HL-60 (cell line): Measurements from ENCODE around the gene SCAI.
"Not testable (repeated sequence)": the region's sequence is repeated elsewhere in the genome, so short reads cannot be mapped to it uniquely, and the experiment has no call there.

Experiments used
- DNase-seq, 2 experiments: peaks; one replicate each; pipeline ENCODE4 v3.0.0-alpha.2; 2010 to 2020; ENCODE audit warnings: low read depth in 1 of 2, low spot score in 1 of 2
- H3K27ac ChIP-seq: fragments of 250-450 bp; sonication (Bioruptor Pico); replicated peaks from 2 replicates; pipeline ENCODE4 v1.5.1; 2020; ENCODE audit warnings: mild to moderate bottlenecking, moderate library complexity
- H3K27me3 ChIP-seq: fragments of 250-450 bp; sonication (Bioruptor Pico); 2 replicates; pipeline ENCODE4 v1.5.1; 2021; ENCODE audit warnings: mild to moderate bottlenecking, moderate library complexity; ENCODE audit not compliant: insufficient read depth, poor library complexity, severe bottlenecking
- H3K4me3 ChIP-seq: replicated peaks from 2 replicates; pipeline ENCODE4 v1.5.1; 2011; ENCODE audit warnings: mild to moderate bottlenecking, control low read depth, low read length; ENCODE audit not compliant: insufficient read depth
- GABPA ChIP-seq: IDR thresholded peaks from 2 replicates; pipeline ENCODE4 v1.6.1; 2012; ENCODE audit warnings: low read depth
- POLR2AphosphoS5 ChIP-seq: IDR thresholded peaks from 2 replicates; pipeline ENCODE4 v1.6.1; 2012; ENCODE audit warnings: low read depth
- SPI1 ChIP-seq: IDR thresholded peaks from 2 replicates; pipeline ENCODE4 v1.6.1; 2012; ENCODE audit warnings: low read depth, mild to moderate bottlenecking, borderline replicate concordance
- TF ChIP-seq, protein P1 (sequence below): IDR thresholded peaks from 2 replicates; pipeline ENCODE4 v1.6.1; 2012; ENCODE audit warnings: low read depth; ENCODE audit not compliant: insufficient replicate concordance
- TF ChIP-seq, protein P2 (sequence below): IDR thresholded peaks from one replicate; pipeline ENCODE4 v1.5.1; 2011; ENCODE audit warnings: low read length, control low read depth, inconsistent platforms; ENCODE audit not compliant: insufficient read depth

Gene SCAI

DNA sequence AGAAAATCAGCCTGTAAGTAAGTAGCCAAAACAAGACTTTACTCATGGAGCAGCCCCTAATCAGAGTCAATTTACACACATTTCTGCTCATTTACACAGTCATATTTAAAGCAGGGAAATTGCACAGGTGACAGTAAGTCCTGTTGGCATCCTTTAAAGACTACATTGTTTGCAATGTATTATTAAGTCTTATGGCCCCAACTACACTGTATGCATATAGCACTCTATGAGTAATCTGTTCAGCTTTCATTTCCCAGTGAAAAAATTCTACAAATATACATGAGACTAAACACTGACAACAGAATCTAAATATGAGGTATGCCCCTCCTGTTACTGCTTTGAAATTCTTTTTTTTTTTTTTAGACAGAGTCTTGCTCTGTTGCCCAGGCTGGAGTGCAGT lies 26.6 kb upstream of the SCAI start:
- no peak for DNase-seq
- no peak overlapping the region for H3K4me3 ChIP-seq

DNA sequence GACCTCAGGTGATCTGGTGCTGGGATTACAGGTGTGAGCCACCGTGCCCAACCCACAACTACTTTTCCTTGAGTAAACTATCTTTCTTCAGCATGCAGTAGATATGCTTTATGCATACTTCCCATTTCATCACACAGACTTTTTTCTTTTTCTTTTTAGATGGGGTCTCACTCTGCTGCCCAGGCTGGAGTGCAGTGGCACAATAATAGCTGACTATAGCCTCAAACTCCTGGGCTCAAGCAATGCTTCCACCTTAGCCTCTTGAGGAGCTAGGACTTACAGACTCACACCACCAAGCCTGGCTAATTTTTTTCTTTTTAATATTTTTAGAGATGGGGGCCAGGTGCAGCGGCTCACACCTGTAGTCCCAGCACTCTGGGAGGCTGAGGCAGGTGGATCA lies 23.4 kb upstream of the SCAI start:
- TF ChIP-seq, protein P1, sequence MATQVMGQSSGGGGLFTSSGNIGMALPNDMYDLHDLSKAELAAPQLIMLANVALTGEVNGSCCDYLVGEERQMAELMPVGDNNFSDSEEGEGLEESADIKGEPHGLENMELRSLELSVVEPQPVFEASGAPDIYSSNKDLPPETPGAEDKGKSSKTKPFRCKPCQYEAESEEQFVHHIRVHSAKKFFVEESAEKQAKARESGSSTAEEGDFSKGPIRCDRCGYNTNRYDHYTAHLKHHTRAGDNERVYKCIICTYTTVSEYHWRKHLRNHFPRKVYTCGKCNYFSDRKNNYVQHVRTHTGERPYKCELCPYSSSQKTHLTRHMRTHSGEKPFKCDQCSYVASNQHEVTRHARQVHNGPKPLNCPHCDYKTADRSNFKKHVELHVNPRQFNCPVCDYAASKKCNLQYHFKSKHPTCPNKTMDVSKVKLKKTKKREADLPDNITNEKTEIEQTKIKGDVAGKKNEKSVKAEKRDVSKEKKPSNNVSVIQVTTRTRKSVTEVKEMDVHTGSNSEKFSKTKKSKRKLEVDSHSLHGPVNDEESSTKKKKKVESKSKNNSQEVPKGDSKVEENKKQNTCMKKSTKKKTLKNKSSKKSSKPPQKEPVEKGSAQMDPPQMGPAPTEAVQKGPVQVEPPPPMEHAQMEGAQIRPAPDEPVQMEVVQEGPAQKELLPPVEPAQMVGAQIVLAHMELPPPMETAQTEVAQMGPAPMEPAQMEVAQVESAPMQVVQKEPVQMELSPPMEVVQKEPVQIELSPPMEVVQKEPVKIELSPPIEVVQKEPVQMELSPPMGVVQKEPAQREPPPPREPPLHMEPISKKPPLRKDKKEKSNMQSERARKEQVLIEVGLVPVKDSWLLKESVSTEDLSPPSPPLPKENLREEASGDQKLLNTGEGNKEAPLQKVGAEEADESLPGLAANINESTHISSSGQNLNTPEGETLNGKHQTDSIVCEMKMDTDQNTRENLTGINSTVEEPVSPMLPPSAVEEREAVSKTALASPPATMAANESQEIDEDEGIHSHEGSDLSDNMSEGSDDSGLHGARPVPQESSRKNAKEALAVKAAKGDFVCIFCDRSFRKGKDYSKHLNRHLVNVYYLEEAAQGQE: no peak
- no peak for TF ChIP-seq GABPA
- no peak for TF ChIP-seq SPI1
- TF ChIP-seq POLR2AphosphoS5: no peak
- TF ChIP-seq, protein P2, sequence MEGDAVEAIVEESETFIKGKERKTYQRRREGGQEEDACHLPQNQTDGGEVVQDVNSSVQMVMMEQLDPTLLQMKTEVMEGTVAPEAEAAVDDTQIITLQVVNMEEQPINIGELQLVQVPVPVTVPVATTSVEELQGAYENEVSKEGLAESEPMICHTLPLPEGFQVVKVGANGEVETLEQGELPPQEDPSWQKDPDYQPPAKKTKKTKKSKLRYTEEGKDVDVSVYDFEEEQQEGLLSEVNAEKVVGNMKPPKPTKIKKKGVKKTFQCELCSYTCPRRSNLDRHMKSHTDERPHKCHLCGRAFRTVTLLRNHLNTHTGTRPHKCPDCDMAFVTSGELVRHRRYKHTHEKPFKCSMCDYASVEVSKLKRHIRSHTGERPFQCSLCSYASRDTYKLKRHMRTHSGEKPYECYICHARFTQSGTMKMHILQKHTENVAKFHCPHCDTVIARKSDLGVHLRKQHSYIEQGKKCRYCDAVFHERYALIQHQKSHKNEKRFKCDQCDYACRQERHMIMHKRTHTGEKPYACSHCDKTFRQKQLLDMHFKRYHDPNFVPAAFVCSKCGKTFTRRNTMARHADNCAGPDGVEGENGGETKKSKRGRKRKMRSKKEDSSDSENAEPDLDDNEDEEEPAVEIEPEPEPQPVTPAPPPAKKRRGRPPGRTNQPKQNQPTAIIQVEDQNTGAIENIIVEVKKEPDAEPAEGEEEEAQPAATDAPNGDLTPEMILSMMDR: no peak
- Histone ChIP-seq H3K27me3 (no peaks in the 10 kb centered on the region), H3K27ac (no peak overlapping the region), H3K4me3 (no peak overlapping the region)
- no peak for DNase-seq

More for the DNA sequence above, 26.6 kb upstream of the SCAI start:
- no peak overlapping the region for H3K27ac ChIP-seq
- H3K27me3 ChIP-seq: no peaks in the 10 kb centered on the region
- TF ChIP-seq SPI1 (no peak), GABPA (no peak), POLR2AphosphoS5 (no peak)
- TF ChIP-seq, protein P1: no peak
- TF ChIP-seq, protein P2: no peak

DNA sequence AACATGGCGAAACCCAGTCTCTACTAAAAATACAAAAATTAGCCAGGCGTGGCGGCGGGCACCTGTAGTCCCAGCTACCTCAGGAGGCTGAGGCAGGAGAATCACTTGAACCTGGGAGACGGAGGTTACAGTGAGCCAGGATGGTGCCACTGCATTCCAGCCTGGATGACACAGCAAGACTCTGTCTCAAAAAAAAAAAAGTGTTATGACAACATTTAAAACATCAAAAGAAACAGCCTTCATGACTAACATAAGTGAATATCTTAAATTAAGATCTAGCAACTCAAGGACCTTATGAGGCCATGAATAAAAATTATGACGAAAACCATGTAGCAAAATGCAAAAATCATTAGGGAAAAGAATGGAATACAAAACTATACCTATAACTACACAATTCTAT lies 19.6 kb upstream of the SCAI start:
- H3K27me3 ChIP-seq, DNase-seq, H3K27ac ChIP-seq, H3K4me3 ChIP-seq: not testable (repeated sequence)

DNA sequence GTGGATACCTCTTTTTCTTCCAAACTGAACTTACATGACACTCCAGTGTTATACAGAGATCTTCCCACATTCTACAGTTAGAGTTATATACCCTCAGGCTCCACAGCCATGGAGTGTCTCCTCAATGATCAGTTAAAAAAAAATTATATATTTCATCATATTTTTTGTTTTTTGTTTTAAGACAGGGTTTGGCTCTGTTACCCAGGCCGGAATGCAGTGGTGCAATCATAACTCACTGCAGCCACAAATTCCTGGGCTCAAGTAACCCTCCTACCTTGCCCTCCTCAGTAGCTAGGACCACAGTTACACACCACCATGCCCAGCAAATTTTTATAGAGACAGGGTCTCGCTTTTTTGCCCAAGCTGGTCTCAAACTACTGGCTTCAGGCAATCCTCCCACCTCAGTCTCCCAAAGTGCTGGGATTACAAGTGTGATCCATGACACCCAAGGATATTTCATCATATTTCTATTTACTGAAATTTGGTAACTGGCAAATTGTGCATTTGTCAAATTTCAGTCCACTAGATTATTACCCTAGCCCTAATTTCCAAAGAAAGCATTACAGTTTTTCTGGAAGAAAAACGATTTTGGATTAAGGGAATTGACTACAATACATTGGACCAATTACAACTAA lies 18.1 kb upstream of the SCAI start:
- H3K27me3 ChIP-seq: no peaks in the 10 kb centered on the region
- TF ChIP-seq SPI1 (no peak), GABPA (no peak), POLR2AphosphoS5 (no peak)
- TF ChIP-seq, protein P2: no peak
- TF ChIP-seq, protein P1: no peak
- H3K4me3 ChIP-seq: no peak overlapping the region
- no peak for DNase-seq
- H3K27ac ChIP-seq: no peak overlapping the region
